Neuronal stem cell (in vitro differentiated cells): ENCODE data around the gene TOMM7.
"Not testable (repeated sequence)": the region's sequence is repeated elsewhere in the genome, so short reads cannot be mapped to it uniquely, and the experiment has no call there.

Experiments used
- DNase-seq: peaks from one replicate; pipeline ENCODE4 v3.0.0-alpha.2; 2013; ENCODE audit warnings: low spot score
- H2AFZ ChIP-seq: one replicate; pipeline ENCODE4 v1.6.1; 2013; ENCODE audit warnings: mild to moderate bottlenecking, low read length, inconsistent platforms
- H2AK5ac ChIP-seq: 2 replicates; pipeline ENCODE4 v1.6.1; 2013; ENCODE audit warnings: low read depth, mild to moderate bottlenecking, inconsistent platforms, low read length, moderate library complexity, mixed read lengths
- H2BK120ac ChIP-seq: 2 replicates; pipeline ENCODE4 v1.6.1; 2013; ENCODE audit warnings: low read depth, mild to moderate bottlenecking, inconsistent platforms, low read length, moderate library complexity, mixed read lengths
- H2BK12ac ChIP-seq: one replicate; pipeline ENCODE4 v1.6.1; 2013; ENCODE audit warnings: low read length, inconsistent platforms
- H2BK15ac ChIP-seq: 2 replicates; pipeline ENCODE4 v1.6.1; 2013; ENCODE audit warnings: mild to moderate bottlenecking, low read length, inconsistent platforms, mixed read lengths
- H2BK5ac ChIP-seq: one replicate; pipeline ENCODE4 v1.6.1; 2013; ENCODE audit warnings: inconsistent platforms, mild to moderate bottlenecking, low read length, moderate library complexity
- H3K14ac ChIP-seq: one replicate; pipeline ENCODE4 v1.6.1; 2013; ENCODE audit warnings: low read length, inconsistent platforms
- H3K18ac ChIP-seq: 2 replicates; pipeline ENCODE4 v1.6.1; 2013; ENCODE audit warnings: low read length, inconsistent platforms
- H3K23ac ChIP-seq: 2 replicates; pipeline ENCODE4 v1.6.1; 2013; ENCODE audit warnings: low read depth, mild to moderate bottlenecking, mixed read lengths, low read length, inconsistent platforms; ENCODE audit not compliant: poor library complexity
- H3K27ac ChIP-seq: replicated peaks from 3 replicates; pipeline ENCODE4 v1.5.1; 2013; ENCODE audit warnings: low read length, inconsistent platforms
- H3K27me3 ChIP-seq, 3 experiments: 2 replicates each; pipeline ENCODE4 v1.6.1; 2013; ENCODE audit warnings: low read length in 3 of 3, mild to moderate bottlenecking in 2 of 3, inconsistent platforms in 1 of 3, low read depth in 1 of 3, mixed read lengths in 1 of 3, moderate library complexity in 1 of 3; ENCODE audit not compliant: control insufficient read depth in 3 of 3, insufficient read depth in 3 of 3
- H3K36me3 ChIP-seq, 2 donors: replicated peaks in 1 of 2; 2 replicates each; pipeline ENCODE4 v1.6.1; 2013; ENCODE audit warnings: low read length in 2 of 2; ENCODE audit not compliant: control insufficient read depth in 2 of 2, insufficient read depth in 2 of 2
- H3K4ac ChIP-seq: 2 replicates; pipeline ENCODE4 v1.6.1; 2013; ENCODE audit warnings: inconsistent platforms, mild to moderate bottlenecking, low read length, moderate library complexity
- H3K4me1 ChIP-seq, 2 donors: 1 replicate in 1 of 2; 2 replicates in 1 of 2; pipeline ENCODE4 v1.6.1; 2013; ENCODE audit warnings: low read length in 2 of 2, low read depth in 1 of 2; ENCODE audit not compliant: control insufficient read depth in 2 of 2, insufficient read depth in 1 of 2
- H3K4me2 ChIP-seq: one replicate; pipeline ENCODE4 v1.6.1; 2013; ENCODE audit warnings: mild to moderate bottlenecking, low read length, inconsistent platforms; ENCODE audit not compliant: insufficient read depth, poor library complexity, severe bottlenecking
- H3K4me3 ChIP-seq, 2 donors: 2 replicates each; pipeline ENCODE4 v1.5.1; 2013; ENCODE audit warnings: low read length in 2 of 2, mild to moderate bottlenecking in 2 of 2, inconsistent platforms in 1 of 2, moderate library complexity in 1 of 2
- H3K79me1 ChIP-seq: one replicate; pipeline ENCODE4 v1.6.1; 2013; ENCODE audit warnings: low read depth, mild to moderate bottlenecking, inconsistent platforms, low read length, moderate library complexity
- H3K9ac ChIP-seq: one replicate; pipeline ENCODE4 v1.6.1; 2013; ENCODE audit warnings: mild to moderate bottlenecking, low read depth, low read length, inconsistent platforms; ENCODE audit not compliant: poor library complexity
- H3K9me3 ChIP-seq, 2 donors: replicated peaks in 1 of 2; 2 replicates each; pipeline versions ENCODE3 to v1.6.1; 2013; ENCODE audit warnings: low read length in 2 of 2, mild to moderate bottlenecking in 2 of 2, inconsistent platforms in 1 of 2, low read depth in 1 of 2, mixed read lengths in 1 of 2, moderate library complexity in 1 of 2; ENCODE audit not compliant: control insufficient read depth in 2 of 2, insufficient read depth in 1 of 2
- H4K8ac ChIP-seq: one replicate; pipeline ENCODE4 v1.6.1; 2013; ENCODE audit warnings: low read depth, mild to moderate bottlenecking, inconsistent platforms, low read length, moderate library complexity
- H4K91ac ChIP-seq: one replicate; pipeline ENCODE4 v1.6.1; 2013; ENCODE audit warnings: low read length, low read depth, mild to moderate bottlenecking, inconsistent platforms; ENCODE audit not compliant: poor library complexity
- WGBS, 2 donors: extraction: QIAGEN DNeasy Blood & Tissue Kit; methylation state at CpG; one replicate each; pipeline ENCODE4 v1.1.7; 2013; ENCODE audit warnings: missing lambda C conversion rate in 2 of 2, mixed read lengths in 1 of 2; ENCODE audit not compliant: insufficient read length in 2 of 2, insufficient replicate concordance in 1 of 2; ENCODE audit errors: extremely low coverage in 2 of 2; 5-methylcytosine and 5-hydroxymethylcytosine counted together

The TOMM7 gene

GRCh38 chr7:22791204-22792158, 31.2 kb downstream of the TOMM7 start:
- no peak overlapping the region for H3K18ac ChIP-seq
- no CpG with 5 or more reads among the region's 4 CpGs for WGBS, 2 donors
- no peak overlapping the region for H3K9ac ChIP-seq
- H4K91ac ChIP-seq = no peak overlapping the region
- H3K23ac ChIP-seq = no peak overlapping the region
- peaks cover 0 to 2% of the 10 kb centered on the region in 2 donors for H3K9me3 ChIP-seq
- H3K4me3 ChIP-seq = no peak overlapping the region
- H3K4me2 ChIP-seq = no peak overlapping the region
- no peak overlapping the region for H2BK120ac ChIP-seq
- H2BK12ac ChIP-seq = no peak overlapping the region
- no peak overlapping the region for H3K4ac ChIP-seq
- H4K8ac ChIP-seq = no peak overlapping the region
- no peak overlapping the region for H2BK5ac ChIP-seq
- no peak overlapping the region for H2AFZ ChIP-seq
- H3K27me3 ChIP-seq = no peaks in the 10 kb centered on the region
- H3K36me3 ChIP-seq = no peaks in the 10 kb centered on the region
- no peaks in the 10 kb centered on the region for H3K79me1 ChIP-seq
- no peak overlapping the region for H3K14ac ChIP-seq
- no peak overlapping the region for H2BK15ac ChIP-seq
- peaks cover 0 to 2% of the 10 kb centered on the region in 2 donors for H3K4me1 ChIP-seq
- H2AK5ac ChIP-seq = no peak overlapping the region
- DNase-seq = no peak
- H3K27ac ChIP-seq = no peak overlapping the region

GRCh38 chr7:22790640-22791039, 32.0 kb downstream of the TOMM7 start:
- H3K36me3 ChIP-seq, H2AK5ac ChIP-seq, H3K9me3 ChIP-seq, H3K4ac ChIP-seq, H3K27me3 ChIP-seq, H2BK5ac ChIP-seq, H3K27ac ChIP-seq, H2BK15ac ChIP-seq, H3K4me3 ChIP-seq, H3K23ac ChIP-seq, H2BK12ac ChIP-seq, H3K4me2 ChIP-seq, H3K79me1 ChIP-seq, H3K18ac ChIP-seq, H4K91ac ChIP-seq, H2BK120ac ChIP-seq, H3K4me1 ChIP-seq, H4K8ac ChIP-seq, H3K14ac ChIP-seq, DNase-seq, H3K9ac ChIP-seq, H2AFZ ChIP-seq: not testable (repeated sequence)
- WGBS, 2 donors = no CpG with 5 or more reads among the region's 13 CpGs

GRCh38 chr7:22787951-22788350, 34.7 kb downstream of the TOMM7 start:
- Histone ChIP-seq H3K9me3 (no peaks in the 10 kb centered on the region), H2AFZ (no peak overlapping the region), H3K4me2 (no peak overlapping the region), H3K4me1 (peaks cover 0 to 3% of the 10 kb centered on the region in 2 donors), H4K91ac (no peak overlapping the region), H2BK120ac (no peak overlapping the region), H3K9ac (no peak overlapping the region), H3K79me1 (no peaks in the 10 kb centered on the region), H2AK5ac (no peak overlapping the region), H3K4me3 (no peak overlapping the region), H3K27me3 (no peaks in the 10 kb centered on the region), H3K36me3 (no peaks in the 10 kb centered on the region), H2BK12ac (no peak overlapping the region), H2BK5ac (no peak overlapping the region), H3K23ac (no peak overlapping the region), H2BK15ac (no peak overlapping the region), H3K4ac (no peak overlapping the region), H3K27ac (no peak overlapping the region), H4K8ac (no peak overlapping the region), H3K18ac (no peak overlapping the region), H3K14ac (no peak overlapping the region)
- no peak for DNase-seq

GRCh38 chr7:22786290-22786932, 36.2 kb downstream of the TOMM7 start:
- H4K91ac ChIP-seq = no peak overlapping the region
- H3K36me3 ChIP-seq = no peaks in the 10 kb centered on the region
- no peak overlapping the region for H3K23ac ChIP-seq
- no peaks in the 10 kb centered on the region for H3K79me1 ChIP-seq
- H3K4ac ChIP-seq = no peak overlapping the region
- no peak overlapping the region for H4K8ac ChIP-seq
- no peak overlapping the region for H3K4me3 ChIP-seq
- no peak overlapping the region for H3K18ac ChIP-seq
- no peak overlapping the region for H2AK5ac ChIP-seq
- H3K27me3 ChIP-seq = no peaks in the 10 kb centered on the region
- no peak overlapping the region for H2BK12ac ChIP-seq
- no peak overlapping the region for H3K14ac ChIP-seq
- H2AFZ ChIP-seq = no peak overlapping the region
- H3K9ac ChIP-seq = no peak overlapping the region
- no peak overlapping the region for H2BK120ac ChIP-seq
- DNase-seq = no peak
- WGBS, 2 donors = no CpG with 5 or more reads among the region's 3 CpGs
- H3K4me1 ChIP-seq = peaks cover 0 to 3% of the 10 kb centered on the region in 2 donors
- no peak overlapping the region for H2BK15ac ChIP-seq
- no peak overlapping the region for H2BK5ac ChIP-seq
- H3K9me3 ChIP-seq = no peaks in the 10 kb centered on the region
- no peak overlapping the region for H3K4me2 ChIP-seq
- no peak overlapping the region for H3K27ac ChIP-seq
